Fibroblast of lung (primary cell): ENCODE results near the gene MBD3L2. TPM values are rescaled to one million over a fixed set of nuclear protein-coding genes. Genes with fewer than 3 reads are reported as not detected.

Experiments used
- DNase-seq, 2 donors: peaks; one replicate each; pipeline versions ENCODE4 v3.0.0 to v3.0.0-alpha.2; 2010; ENCODE audit warnings: low read depth in 2 of 2
- H2AFZ ChIP-seq: 2 replicates; pipeline ENCODE4 v1.5.1; 2012; ENCODE audit warnings: low read length, control low read depth, inconsistent platforms
- H3K27ac ChIP-seq: 2 replicates; pipeline ENCODE4 v1.5.1; 2011; ENCODE audit warnings: low read length, control low read depth; ENCODE audit not compliant: insufficient read depth
- H3K27me3 ChIP-seq: 2 replicates; pipeline ENCODE4 v1.5.1; 2011; ENCODE audit warnings: mild to moderate bottlenecking, low read length; ENCODE audit not compliant: control insufficient read depth, insufficient read depth
- H3K36me3 ChIP-seq: 2 replicates; pipeline ENCODE4 v1.5.1; 2011; ENCODE audit warnings: low read length; ENCODE audit not compliant: control insufficient read depth, insufficient read depth
- H3K4me1 ChIP-seq: 2 replicates; pipeline ENCODE4 v1.5.1; 2011; ENCODE audit warnings: low read length; ENCODE audit not compliant: control insufficient read depth, insufficient read depth; ENCODE audit errors: extremely low read depth
- H3K4me2 ChIP-seq: 2 replicates; pipeline ENCODE4 v1.5.1; 2011; ENCODE audit warnings: low read length, control low read depth; ENCODE audit not compliant: insufficient read depth; ENCODE audit errors: extremely low read depth
- H3K4me3 ChIP-seq, 4 experiments: fragments of 200-600 bp in 1 of 4; sonication (generic) in 1 of 4; replicated peaks in 1 of 4; 2 replicates each; pipeline ENCODE4 v1.5.1; 2011 to 2016; ENCODE audit warnings: low read length in 4 of 4, low read depth in 3 of 4, mild to moderate bottlenecking in 3 of 4, control low read depth in 2 of 4, inconsistent platforms in 1 of 4, mixed read lengths in 1 of 4; ENCODE audit not compliant: insufficient read depth in 1 of 4; ENCODE audit errors: control extremely low read depth in 1 of 4
- H3K79me2 ChIP-seq: 2 replicates; pipeline ENCODE4 v1.5.1; 2012; ENCODE audit warnings: mild to moderate bottlenecking, low read length, inconsistent platforms; ENCODE audit not compliant: control insufficient read depth, insufficient read depth
- H3K9ac ChIP-seq: 2 replicates; pipeline ENCODE4 v1.5.1; 2011; ENCODE audit warnings: mild to moderate bottlenecking, low read length, control low read depth; ENCODE audit not compliant: insufficient read depth
- H3K9me3 ChIP-seq: 2 replicates; pipeline ENCODE4 v1.5.1; 2012; ENCODE audit warnings: low read depth, low read length; ENCODE audit not compliant: control insufficient read depth, insufficient read depth
- H4K20me1 ChIP-seq: 2 replicates; pipeline ENCODE4 v1.5.1; 2011; ENCODE audit warnings: low read length; ENCODE audit not compliant: control insufficient read depth, insufficient read depth; ENCODE audit errors: extremely low read depth
- EZH2 ChIP-seq: IDR thresholded peaks from 2 replicates; pipeline ENCODE4 v1.5.1; 2012; ENCODE audit warnings: low read length, control low read depth, mild to moderate bottlenecking; ENCODE audit errors: missing control alignments
- polyA plus RNA-seq, 2 donors: library from polyadenylated mRNA; depleted of rRNA in 1 of 2; stranded (reverse) in 1 of 2; unstranded in 1 of 2; fragments of >200 nt; gene quantifications; 2 replicates each; pipeline ENCODE4 v1.2.1, GENCODE V29; 2011 to 2012; ENCODE audit warnings: missing spikeins in 1 of 2
- total RNA-seq: library from RNA; depleted of rRNA; stranded (reverse); fragments of >200 nt; gene quantifications from 2 replicates; pipeline ENCODE4 v1.2.1, GENCODE V29; 2014
- TF ChIP-seq, protein P1 (sequence below), 2 donors: IDR thresholded peaks in 1 of 2; conservative IDR thresholded peaks in 1 of 2; 1 replicate in 1 of 2; 2 replicates in 1 of 2; pipeline ENCODE4 v1.5.1; 2011 to 2012; ENCODE audit warnings: low read length in 2 of 2, control low read depth in 1 of 2, inconsistent platforms in 1 of 2, low read depth in 1 of 2, mild to moderate bottlenecking in 1 of 2

The MBD3L2 gene
- total and polyA plus RNA-seq, 2 donors (not counting 1 experiment from before 2014, with no cell fraction given): not detected

DNA sequence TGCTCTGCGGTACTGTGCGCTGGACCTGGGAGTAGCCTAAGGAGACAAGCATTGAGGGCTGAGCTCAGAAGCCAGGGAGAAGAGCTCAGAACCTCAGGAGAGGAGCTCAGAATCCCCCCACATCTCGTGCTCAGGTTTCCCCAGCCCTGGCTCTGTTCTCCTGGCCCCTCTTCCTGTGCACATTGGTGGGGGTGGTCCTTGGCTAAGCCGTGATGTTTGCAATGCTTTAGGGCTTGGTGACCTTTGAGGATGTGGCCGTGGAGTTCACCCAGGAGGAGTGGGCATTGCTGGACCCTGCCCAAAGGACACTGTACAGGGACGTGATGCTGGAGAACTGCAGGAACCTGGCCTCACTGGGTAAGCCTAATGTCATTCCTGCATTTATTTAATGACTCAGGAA, 27.0 kb downstream of the MBD3L2 start:
- Histone ChIP-seq H4K20me1 (no peaks in the 10 kb centered on the region), H3K9ac (no peak overlapping the region), H3K79me2 (no peaks in the 10 kb centered on the region), H3K27me3 (no peaks in the 10 kb centered on the region), H3K36me3 (peaks cover 41% of the 10 kb centered on the region), H3K27ac (no peak overlapping the region), H3K4me1 (no peaks in the 10 kb centered on the region), H2AFZ (no peak overlapping the region), H3K9me3 (peaks cover 7% of the 10 kb centered on the region), H3K4me3 (no peak overlapping the region), H3K4me2 (no peak overlapping the region)
- DNase-seq: no peak
- TF ChIP-seq, protein P1, sequence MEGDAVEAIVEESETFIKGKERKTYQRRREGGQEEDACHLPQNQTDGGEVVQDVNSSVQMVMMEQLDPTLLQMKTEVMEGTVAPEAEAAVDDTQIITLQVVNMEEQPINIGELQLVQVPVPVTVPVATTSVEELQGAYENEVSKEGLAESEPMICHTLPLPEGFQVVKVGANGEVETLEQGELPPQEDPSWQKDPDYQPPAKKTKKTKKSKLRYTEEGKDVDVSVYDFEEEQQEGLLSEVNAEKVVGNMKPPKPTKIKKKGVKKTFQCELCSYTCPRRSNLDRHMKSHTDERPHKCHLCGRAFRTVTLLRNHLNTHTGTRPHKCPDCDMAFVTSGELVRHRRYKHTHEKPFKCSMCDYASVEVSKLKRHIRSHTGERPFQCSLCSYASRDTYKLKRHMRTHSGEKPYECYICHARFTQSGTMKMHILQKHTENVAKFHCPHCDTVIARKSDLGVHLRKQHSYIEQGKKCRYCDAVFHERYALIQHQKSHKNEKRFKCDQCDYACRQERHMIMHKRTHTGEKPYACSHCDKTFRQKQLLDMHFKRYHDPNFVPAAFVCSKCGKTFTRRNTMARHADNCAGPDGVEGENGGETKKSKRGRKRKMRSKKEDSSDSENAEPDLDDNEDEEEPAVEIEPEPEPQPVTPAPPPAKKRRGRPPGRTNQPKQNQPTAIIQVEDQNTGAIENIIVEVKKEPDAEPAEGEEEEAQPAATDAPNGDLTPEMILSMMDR (conservative IDR thresholded peaks at IDR 0.05 in 1 of 2, IDR thresholded peaks at IDR 0.05 in 1 of 2; ENCODE audit: low read depth in 1 of 2, low read length in 2 of 2): no peak
- no peak for TF ChIP-seq EZH2

DNA sequence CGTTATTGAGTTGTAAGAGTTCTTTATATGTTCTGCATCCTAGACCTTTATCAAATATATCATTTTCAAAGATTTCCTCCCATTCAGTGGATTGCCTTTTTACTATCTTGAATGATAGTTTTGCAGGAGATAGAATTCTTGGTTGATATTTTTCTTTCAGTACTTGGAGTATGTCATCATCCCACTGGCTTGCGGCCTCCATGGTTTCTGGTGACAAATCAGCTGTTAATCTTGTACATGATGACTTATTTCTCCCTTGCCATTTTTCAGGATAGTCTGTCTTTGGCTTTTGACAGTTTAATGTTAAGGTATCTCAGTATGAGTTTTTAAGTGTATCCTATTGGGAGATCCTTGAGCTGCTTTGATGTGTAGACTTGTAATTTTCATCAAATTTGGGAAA, 28.9 kb downstream of the MBD3L2 start:
- no peak for DNase-seq
- no peak overlapping the region for H2AFZ ChIP-seq
- H3K79me2 ChIP-seq: no peaks in the 10 kb centered on the region
- H3K4me3 ChIP-seq: no peak overlapping the region
- H3K36me3 ChIP-seq: peaks cover 44% of the 10 kb centered on the region
- no peak overlapping the region for H3K4me2 ChIP-seq
- no peaks in the 10 kb centered on the region for H3K4me1 ChIP-seq
- no peak overlapping the region for H3K9ac ChIP-seq
- H3K27ac ChIP-seq: no peak overlapping the region
- no peak for TF ChIP-seq EZH2
- TF ChIP-seq, protein P1 (conservative IDR thresholded peaks at IDR 0.05 in 1 of 2, IDR thresholded peaks at IDR 0.05 in 1 of 2; ENCODE audit: low read depth in 1 of 2, low read length in 2 of 2): no peak
- H4K20me1 ChIP-seq: no peaks in the 10 kb centered on the region
- H3K27me3 ChIP-seq: no peaks in the 10 kb centered on the region
- peaks cover 16% of the 10 kb centered on the region for H3K9me3 ChIP-seq

DNA sequence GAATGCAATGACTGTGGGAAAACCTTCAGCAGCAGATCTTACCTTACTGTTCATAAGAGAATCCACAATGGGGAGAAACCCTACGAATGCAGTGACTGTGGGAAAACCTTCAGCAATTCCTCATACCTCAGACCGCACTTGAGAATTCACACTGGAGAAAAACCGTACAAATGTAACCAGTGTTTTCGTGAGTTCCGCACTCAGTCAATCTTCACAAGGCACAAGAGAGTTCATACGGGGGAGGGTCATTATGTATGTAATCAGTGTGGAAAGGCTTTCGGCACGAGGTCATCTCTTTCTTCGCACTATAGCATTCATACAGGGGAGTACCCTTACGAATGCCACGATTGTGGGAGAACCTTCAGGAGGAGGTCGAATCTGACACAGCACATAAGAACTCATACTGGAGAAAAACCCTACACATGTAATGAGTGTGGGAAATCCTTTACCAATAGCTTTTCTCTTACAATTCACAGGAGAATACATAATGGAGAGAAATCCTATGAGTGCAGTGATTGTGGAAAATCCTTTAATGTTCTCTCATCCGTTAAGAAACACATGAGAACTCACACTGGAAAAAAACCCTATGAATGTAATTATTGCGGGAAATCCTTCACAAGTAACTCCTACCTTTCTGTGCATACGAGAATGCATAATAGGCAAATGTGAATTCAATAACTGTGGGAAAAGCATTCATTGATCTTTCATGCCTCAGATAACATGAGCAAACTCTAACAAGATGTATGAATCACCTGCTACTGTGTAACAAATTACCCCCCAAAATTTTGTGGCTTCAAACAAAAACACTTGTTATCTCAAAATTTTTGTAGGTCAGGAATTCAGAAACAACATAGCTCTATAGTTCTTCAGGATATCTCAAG, 34.2 kb downstream of the MBD3L2 start:
- H3K4me2 ChIP-seq: no peak overlapping the region
- peak; percentile 39 to 64 for DNase-seq
- H3K9ac ChIP-seq: no peak overlapping the region
- H3K9me3 ChIP-seq: peaks cover 26% of the 10 kb centered on the region
- no peaks in the 10 kb centered on the region for H3K4me1 ChIP-seq
- no peak for TF ChIP-seq EZH2
- TF ChIP-seq, protein P1 (conservative IDR thresholded peaks at IDR 0.05 in 1 of 2, IDR thresholded peaks at IDR 0.05 in 1 of 2; ENCODE audit: low read depth in 1 of 2, low read length in 2 of 2): no peak
- no peak overlapping the region for H3K27ac ChIP-seq
- H4K20me1 ChIP-seq: no peaks in the 10 kb centered on the region
- peaks cover 28% of the 10 kb centered on the region for H3K36me3 ChIP-seq
- H3K27me3 ChIP-seq: no peaks in the 10 kb centered on the region
- H3K4me3 ChIP-seq: no peak overlapping the region
- no peaks in the 10 kb centered on the region for H3K79me2 ChIP-seq
- no peak overlapping the region for H2AFZ ChIP-seq
